ENCODE results near the gene BRSK2. TPM values are rescaled to one million over a fixed set of nuclear protein-coding genes. Genes with fewer than 3 reads are reported as not detected.

The BRSK2 gene
- total and polyA plus RNA-seq, 2 experiments from 2014 or later = 4.7 to 13.6 TPM

DNA sequence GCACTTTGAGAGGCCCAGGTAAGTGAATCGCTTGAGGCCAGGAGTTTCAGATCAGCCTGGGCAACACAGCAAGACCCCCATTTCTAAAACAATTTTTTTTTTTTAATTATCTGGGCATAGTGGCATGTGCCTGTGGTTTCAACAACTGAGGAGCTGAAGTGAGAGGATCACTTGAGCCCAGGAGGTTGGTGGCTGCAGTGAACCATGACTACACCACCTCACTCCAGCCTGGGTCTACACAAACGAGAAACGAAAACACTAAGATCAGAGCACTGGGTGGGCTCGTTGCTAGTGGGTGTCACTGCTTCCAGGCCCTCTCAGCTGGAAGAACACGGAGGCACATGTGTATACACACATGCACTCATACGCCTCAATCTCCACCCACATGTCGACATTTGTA lies 100.9 kb downstream of the BRSK2 start:
- H4K20me1 ChIP-seq (ENCODE audit: insufficient read depth, poor library complexity, severe bottlenecking) = peaks cover 56% of the 10 kb centered on the region
- 80% methylated on average over 7 of the region's 7 CpGs for WGBS (ENCODE audit: low lambda C conversion rate, missing lambda C conversion rate)

DNA sequence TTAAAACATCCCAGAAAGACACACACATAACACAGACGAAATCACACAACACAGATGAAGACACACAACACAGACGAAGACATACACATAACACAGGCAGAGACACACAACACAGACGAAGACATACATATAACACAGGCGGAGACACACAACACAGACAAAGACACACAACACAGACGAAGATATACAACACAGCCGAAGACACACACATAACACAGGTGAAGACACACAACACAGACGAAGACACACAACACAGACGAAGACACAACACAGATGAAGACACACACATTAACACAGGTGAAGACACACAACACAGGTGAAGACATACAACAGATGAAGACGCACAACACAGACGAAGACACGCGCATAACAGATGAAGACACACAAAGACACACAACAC lies 101.6 kb downstream of the BRSK2 start:
- Histone ChIP-seq H3K4me2 (no peak overlapping the region), H3K9me2 (replicated peaks; ENCODE audit: insufficient read depth) (no peaks in the 10 kb centered on the region), H3K9me3 (ENCODE audit: low read depth) (no peaks in the 10 kb centered on the region), H4K20me1 (ENCODE audit: insufficient read depth, poor library complexity, severe bottlenecking) (peaks cover 50% of the 10 kb centered on the region), H3K27ac (no peak overlapping the region), H3K79me2 (peaks cover 73% of the 10 kb centered on the region), H3K36me3 (replicated peaks; ENCODE audit: insufficient read depth, low read depth) (no peaks in the 10 kb centered on the region), H3K4me3 (no peak overlapping the region), H3K27me3 (no peaks in the 10 kb centered on the region), H3K4me1 (ENCODE audit: insufficient read depth) (no peaks in the 10 kb centered on the region), H2AFZ (no peak overlapping the region)
- DNase-seq (ENCODE audit: low spot score) = no peak
- WGBS (ENCODE audit: low lambda C conversion rate, missing lambda C conversion rate) = 96% methylated on average over 12 of the region's 12 CpGs
- TF ChIP-seq EZH2 (IDR thresholded peaks at IDR 0.05; ENCODE audit: borderline replicate concordance) = no peak
- TF ChIP-seq EZH2phosphoT487 (IDR thresholded peaks at IDR 0.05; ENCODE audit: low read depth, severe bottlenecking, unreplicated experiment) = no peak
- TF ChIP-seq, protein P1, sequence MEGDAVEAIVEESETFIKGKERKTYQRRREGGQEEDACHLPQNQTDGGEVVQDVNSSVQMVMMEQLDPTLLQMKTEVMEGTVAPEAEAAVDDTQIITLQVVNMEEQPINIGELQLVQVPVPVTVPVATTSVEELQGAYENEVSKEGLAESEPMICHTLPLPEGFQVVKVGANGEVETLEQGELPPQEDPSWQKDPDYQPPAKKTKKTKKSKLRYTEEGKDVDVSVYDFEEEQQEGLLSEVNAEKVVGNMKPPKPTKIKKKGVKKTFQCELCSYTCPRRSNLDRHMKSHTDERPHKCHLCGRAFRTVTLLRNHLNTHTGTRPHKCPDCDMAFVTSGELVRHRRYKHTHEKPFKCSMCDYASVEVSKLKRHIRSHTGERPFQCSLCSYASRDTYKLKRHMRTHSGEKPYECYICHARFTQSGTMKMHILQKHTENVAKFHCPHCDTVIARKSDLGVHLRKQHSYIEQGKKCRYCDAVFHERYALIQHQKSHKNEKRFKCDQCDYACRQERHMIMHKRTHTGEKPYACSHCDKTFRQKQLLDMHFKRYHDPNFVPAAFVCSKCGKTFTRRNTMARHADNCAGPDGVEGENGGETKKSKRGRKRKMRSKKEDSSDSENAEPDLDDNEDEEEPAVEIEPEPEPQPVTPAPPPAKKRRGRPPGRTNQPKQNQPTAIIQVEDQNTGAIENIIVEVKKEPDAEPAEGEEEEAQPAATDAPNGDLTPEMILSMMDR (IDR thresholded peaks at IDR 0.05; ENCODE audit: poor library complexity) = no peak

More for the DNA sequence above, 100.9 kb downstream of the BRSK2 start:
- Histone ChIP-seq H2AFZ (no peak overlapping the region), H3K79me2 (peaks cover 70% of the 10 kb centered on the region), H3K27me3 (no peaks in the 10 kb centered on the region), H3K4me3 (no peak overlapping the region), H3K27ac (no peak overlapping the region), H3K36me3 (replicated peaks; ENCODE audit: insufficient read depth, low read depth) (no peaks in the 10 kb centered on the region), H3K4me1 (ENCODE audit: insufficient read depth) (no peaks in the 10 kb centered on the region), H3K9me2 (replicated peaks; ENCODE audit: insufficient read depth) (no peaks in the 10 kb centered on the region), H3K9me3 (ENCODE audit: low read depth) (no peaks in the 10 kb centered on the region), H3K4me2 (no peak overlapping the region)
- TF ChIP-seq, protein P1 (IDR thresholded peaks at IDR 0.05; ENCODE audit: poor library complexity) = no peak
- no peak for TF ChIP-seq EZH2phosphoT487 (IDR thresholded peaks at IDR 0.05; ENCODE audit: low read depth, severe bottlenecking, unreplicated experiment)
- no peak for TF ChIP-seq EZH2 (IDR thresholded peaks at IDR 0.05; ENCODE audit: borderline replicate concordance)
- DNase-seq (ENCODE audit: low spot score) = no peak

DNA sequence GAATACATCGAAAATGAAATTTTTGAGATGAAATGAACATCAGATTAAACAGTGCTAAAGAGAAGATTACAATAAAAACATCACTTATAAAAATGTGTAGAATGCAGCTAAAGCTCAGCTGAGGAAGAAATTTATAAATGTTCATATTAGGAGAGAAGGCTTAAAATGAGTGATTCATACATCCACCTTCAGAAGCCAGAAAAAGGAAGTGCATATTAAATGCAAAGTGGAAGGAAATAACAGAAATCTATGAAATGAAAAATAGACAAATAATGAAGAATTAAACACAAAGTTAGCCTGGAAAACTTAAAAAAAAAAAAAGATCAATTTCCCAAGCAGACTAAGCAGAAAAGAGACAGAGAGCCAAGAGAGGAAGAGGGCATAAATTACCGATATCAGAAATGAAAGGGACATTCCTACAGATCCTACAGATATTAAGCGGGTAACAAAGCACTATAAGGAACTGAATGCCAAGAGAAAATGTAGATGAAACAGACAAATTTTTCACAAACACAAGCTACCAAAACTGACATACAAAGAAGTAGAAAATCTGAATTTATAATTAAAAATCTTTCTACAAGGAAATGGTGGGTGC lies 104.0 kb downstream of the BRSK2 start:
- H3K36me3 ChIP-seq (replicated peaks; ENCODE audit: insufficient read depth, low read depth) = no peaks in the 10 kb centered on the region
- 86% methylated on average over 3 of the region's 3 CpGs for whole genome bisulfite sequencing (ENCODE audit: low lambda C conversion rate, missing lambda C conversion rate)
- no peak overlapping the region for H3K27ac ChIP-seq
- H3K27me3 ChIP-seq = no peaks in the 10 kb centered on the region
- H3K79me2 ChIP-seq = peaks cover 83% of the 10 kb centered on the region
- H4K20me1 ChIP-seq (ENCODE audit: insufficient read depth, poor library complexity, severe bottlenecking) = peaks cover 49% of the 10 kb centered on the region
- no peak for TF ChIP-seq EZH2phosphoT487 (IDR thresholded peaks at IDR 0.05; ENCODE audit: low read depth, severe bottlenecking, unreplicated experiment)
- TF ChIP-seq, protein P1 (IDR thresholded peaks at IDR 0.05; ENCODE audit: poor library complexity) = no peak
- no peak for TF ChIP-seq EZH2 (IDR thresholded peaks at IDR 0.05; ENCODE audit: borderline replicate concordance)
- no peaks in the 10 kb centered on the region for H3K9me3 ChIP-seq (ENCODE audit: low read depth)
- H2AFZ ChIP-seq = no peak overlapping the region
- no peak for DNase-seq (ENCODE audit: low spot score)
- no peak overlapping the region for H3K4me3 ChIP-seq
- H3K4me2 ChIP-seq = no peak overlapping the region
- no peaks in the 10 kb centered on the region for H3K4me1 ChIP-seq (ENCODE audit: insufficient read depth)
- no peaks in the 10 kb centered on the region for H3K9me2 ChIP-seq (replicated peaks; ENCODE audit: insufficient read depth)
